ENCODE results near the gene LRRK1. TPM values are rescaled to one million over a fixed set of nuclear protein-coding genes. Genes with fewer than 3 reads are reported as not detected.

The LRRK1 gene
- total RNA-seq, 3 donors from 2014 or later (not counting 1 experiment from before 2014, with no cell fraction given) = 1.2 to 5.5 (median 3.2) TPM

- 83% methylated on average over 11 of the region's 11 CpGs for WGBS (ENCODE audit: insufficient coverage)
- peaks cover 0 to 2% of the 10 kb centered on the region in 2 donors for H3K27me3 Mint-ChIP-seq (ENCODE audit: low read depth in 2 of 2)
- intact Hi-C loops (cut with micrococcal nuclease) = no loop called here
- no peak overlapping the region for H3K4me3 Mint-ChIP-seq
- H3K27ac Mint-ChIP-seq = no peak overlapping the region
- Histone ChIP-seq H3K36me3 (ENCODE audit: control insufficient read depth, insufficient read depth, low read length) (no peaks in the 10 kb centered on the region), H3K4me1 (ENCODE audit: control insufficient read depth, insufficient read depth, low read length) (peaks cover 3% of the 10 kb centered on the region), H3K27me3 (ENCODE audit: control insufficient read depth, insufficient read depth, low read length) (no peaks in the 10 kb centered on the region), H3K27ac (ENCODE audit: low read length) (no peak overlapping the region), H3K4me3 (ENCODE audit: low read length) (no peak overlapping the region), H3K9me3 (ENCODE audit: control insufficient read depth, insufficient read depth, low read length) (no peaks in the 10 kb centered on the region)
- no peak for TF ChIP-seq CTCF (IDR thresholded peaks at IDR 0.05)
- H3K9me3 Mint-ChIP-seq = no peaks in the 10 kb centered on the region
- ATAC-seq (no peak), DNase-seq (no peak)
- H3K4me1 Mint-ChIP-seq = no peaks in the 10 kb centered on the region
- H3K36me3 Mint-ChIP-seq = no peaks in the 10 kb centered on the region
Measured at GRCh38 chr15:101024073-101024695, 105.0 kb downstream of the LRRK1 start.

DNA sequence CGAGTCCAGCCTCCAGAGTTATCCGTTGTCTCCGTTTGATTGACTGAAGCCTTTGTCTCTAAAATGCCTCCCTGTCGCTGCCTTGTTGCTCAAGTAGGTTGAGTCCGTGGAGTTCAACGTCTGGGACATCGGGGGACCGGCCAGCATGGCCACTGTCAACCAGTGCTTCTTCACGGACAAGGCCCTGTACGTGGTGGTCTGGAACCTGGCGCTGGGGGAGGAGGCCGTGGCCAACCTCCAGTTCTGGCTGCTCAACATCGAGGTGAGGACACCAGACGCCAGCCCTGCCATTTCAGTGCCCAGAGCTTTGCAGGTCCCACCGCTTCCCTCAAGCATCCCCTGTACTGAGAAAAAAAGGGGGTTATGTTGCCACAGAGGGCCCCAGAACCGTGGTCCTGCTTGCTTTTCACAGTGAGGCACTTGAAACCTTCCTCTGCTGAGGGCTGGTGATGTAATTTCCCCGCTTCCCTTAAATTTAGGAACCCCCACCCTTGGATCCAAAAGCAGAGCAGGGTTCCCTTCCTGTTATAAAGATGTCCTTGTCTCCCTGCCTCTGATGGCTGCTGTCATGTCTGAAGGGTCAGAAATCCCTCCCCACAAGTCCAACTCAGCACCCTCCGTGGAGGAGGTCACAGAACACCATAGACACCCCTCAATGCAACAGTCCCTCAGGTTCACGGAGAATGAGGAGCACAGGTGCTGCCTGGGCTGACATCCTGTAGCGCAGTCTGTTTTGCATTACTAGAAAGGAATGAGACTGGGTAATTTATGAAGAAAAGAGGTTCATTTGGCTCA lies 105.7 kb downstream of the LRRK1 start:
- Histone ChIP-seq H3K4me1 (ENCODE audit: control insufficient read depth, insufficient read depth, low read length) (peaks cover 3% of the 10 kb centered on the region), H3K27ac (ENCODE audit: low read length) (no peak overlapping the region), H3K36me3 (ENCODE audit: control insufficient read depth, insufficient read depth, low read length) (no peaks in the 10 kb centered on the region), H3K27me3 (ENCODE audit: control insufficient read depth, insufficient read depth, low read length) (no peaks in the 10 kb centered on the region), H3K9me3 (ENCODE audit: control insufficient read depth, insufficient read depth, low read length) (no peaks in the 10 kb centered on the region), H3K4me3 (ENCODE audit: low read length) (no peak overlapping the region)
- DNase-seq = peak in 1 of 2 donors; percentile 7
- no peaks in the 10 kb centered on the region for H3K9me3 Mint-ChIP-seq
- ATAC-seq = no peak
- no peaks in the 10 kb centered on the region for H3K4me1 Mint-ChIP-seq
- peaks cover 0 to 2% of the 10 kb centered on the region in 2 donors for H3K27me3 Mint-ChIP-seq (ENCODE audit: low read depth in 2 of 2)
- H3K36me3 Mint-ChIP-seq = no peaks in the 10 kb centered on the region
- WGBS (ENCODE audit: insufficient coverage) = 93% methylated on average over 20 of the region's 20 CpGs
- H3K27ac Mint-ChIP-seq = no peak overlapping the region
- intact Hi-C loops (cut with micrococcal nuclease) = no loop called here
- H3K4me3 Mint-ChIP-seq = no peak overlapping the region
- TF ChIP-seq CTCF (IDR thresholded peaks at IDR 0.05) = no peak

- H3K4me3 Mint-ChIP-seq = no peak overlapping the region
- no peak overlapping the region for H3K27ac ChIP-seq (ENCODE audit: low read length)
- H3K27me3 ChIP-seq (ENCODE audit: control insufficient read depth, insufficient read depth, low read length) = no peaks in the 10 kb centered on the region
- 88% methylated on average over 6 of the region's 6 CpGs for WGBS (ENCODE audit: insufficient coverage)
- H3K36me3 Mint-ChIP-seq = no peaks in the 10 kb centered on the region
- no peaks in the 10 kb centered on the region for H3K9me3 ChIP-seq (ENCODE audit: control insufficient read depth, insufficient read depth, low read length)
- no peak overlapping the region for H3K4me3 ChIP-seq (ENCODE audit: low read length)
- intact Hi-C loops (cut with micrococcal nuclease) = no loop called here
- H3K27me3 Mint-ChIP-seq (ENCODE audit: low read depth in 2 of 2) = peaks cover 0 to 2% of the 10 kb centered on the region in 2 donors
- H3K27ac Mint-ChIP-seq = no peak overlapping the region
- no peaks in the 10 kb centered on the region for H3K4me1 Mint-ChIP-seq
- H3K4me1 ChIP-seq (ENCODE audit: control insufficient read depth, insufficient read depth, low read length) = peaks cover 3% of the 10 kb centered on the region
- no peaks in the 10 kb centered on the region for H3K36me3 ChIP-seq (ENCODE audit: control insufficient read depth, insufficient read depth, low read length)
- TF ChIP-seq CTCF (IDR thresholded peaks at IDR 0.05) = no peak
- no peak for ATAC-seq
- no peak for DNase-seq
- no peaks in the 10 kb centered on the region for H3K9me3 Mint-ChIP-seq
Measured at GRCh38 chr15:101025501-101025885, 106.3 kb downstream of the LRRK1 start.

Measured in natural killer cell (primary cell).